CD4-positive, CD25-positive, alpha-beta regulatory T cell (primary cell): ENCODE data around the gene XDH. TPM values are rescaled to one million over a fixed set of nuclear protein-coding genes. Genes with fewer than 3 reads are reported as not detected.
A peak's percentile ranks its signal among the peaks of the same experiment; 100 is the strongest.

ENCODE experiments used
- ATAC-seq, 2 donors: fragments of 150-1000 bp; cut with Tn5 transposase; one replicate each; pipeline ENCODE4 v1.10.0; 2021; ENCODE audit warnings: low read depth in 2 of 2, moderate number of reproducible peaks in 2 of 2, moderate library complexity in 1 of 2
- DNase-seq, 3 donors: peaks; one replicate each; pipeline versions ENCODE4 v3.0.0 to v3.0.0-alpha.2; 2012 to 2022; ENCODE audit warnings: mixed read lengths in 1 of 3
- H3K27ac ChIP-seq: one replicate; pipeline ENCODE4 v1.7.0; 2013; ENCODE audit warnings: mild to moderate bottlenecking, low read length; ENCODE audit not compliant: insufficient read depth, poor library complexity, severe bottlenecking
- H3K27me3 ChIP-seq: one replicate; pipeline ENCODE4 v1.7.0; 2013; ENCODE audit warnings: low read length; ENCODE audit not compliant: control insufficient read depth, insufficient read depth
- H3K36me3 ChIP-seq: one replicate; pipeline ENCODE4 v1.7.0; 2013; ENCODE audit warnings: mild to moderate bottlenecking, low read length, moderate library complexity; ENCODE audit not compliant: control insufficient read depth, insufficient read depth
- H3K4me1 ChIP-seq: 2 replicates; pipeline ENCODE4 v1.7.0; 2013; ENCODE audit warnings: mild to moderate bottlenecking, low read length; ENCODE audit not compliant: insufficient read depth, control insufficient read depth, poor library complexity, severe bottlenecking
- H3K4me3 ChIP-seq: one replicate; pipeline ENCODE4 v1.7.0; 2013; ENCODE audit warnings: low read depth, mild to moderate bottlenecking, low read length, moderate library complexity
- H3K9me3 ChIP-seq, 2 experiments: 1 replicate in 1 of 2; 2 replicates in 1 of 2; pipeline ENCODE4 v1.7.0; 2013; ENCODE audit warnings: low read length in 2 of 2, mild to moderate bottlenecking in 1 of 2, moderate library complexity in 1 of 2; ENCODE audit not compliant: control insufficient read depth in 2 of 2
- H3K27ac Mint-ChIP-seq, 3 donors: one replicate each; pipeline ENCODE4 v1.8.0; 2020 to 2022; ENCODE audit warnings: mild to moderate bottlenecking in 3 of 3, mixed read lengths in 3 of 3, moderate library complexity in 2 of 3
- H3K27me3 Mint-ChIP-seq: one replicate; pipeline ENCODE4 v1.8.0; 2022; ENCODE audit warnings: mild to moderate bottlenecking, mixed read lengths
- H3K36me3 Mint-ChIP-seq: one replicate; pipeline ENCODE4 v1.8.0; 2020; ENCODE audit warnings: mixed read lengths
- H3K4me1 Mint-ChIP-seq, 4 donors: one replicate each; pipeline ENCODE4 v1.8.0; 2020 to 2022; ENCODE audit warnings: mixed read lengths in 4 of 4, mild to moderate bottlenecking in 1 of 4
- H3K4me3 Mint-ChIP-seq, 4 donors: one replicate each; pipeline ENCODE4 v1.8.0; 2020 to 2022; ENCODE audit warnings: mild to moderate bottlenecking in 4 of 4, mixed read lengths in 4 of 4, moderate library complexity in 3 of 4
- H3K9me3 Mint-ChIP-seq, 7 donors: one replicate each; pipeline ENCODE4 v1.8.0; 2020 to 2022; ENCODE audit warnings: mixed read lengths in 7 of 7, mild to moderate bottlenecking in 3 of 7, moderate library complexity in 2 of 7
- polyA plus RNA-seq, 4 donors: library from polyadenylated mRNA; unstranded; fragments of 300-500 nt; fragmentation: Illumina TruSeq; gene quantifications; one replicate each; pipeline ENCODE4 v1.2.3, GENCODE V29; 2021
- total RNA-seq: library from RNA; stranded (reverse); gene quantifications from one replicate; pipeline ENCODE4 v1.2.3, GENCODE V29; 2022

The XDH gene
- total and polyA plus RNA-seq, 5 donors from 2014 or later = not detected

DNA sequence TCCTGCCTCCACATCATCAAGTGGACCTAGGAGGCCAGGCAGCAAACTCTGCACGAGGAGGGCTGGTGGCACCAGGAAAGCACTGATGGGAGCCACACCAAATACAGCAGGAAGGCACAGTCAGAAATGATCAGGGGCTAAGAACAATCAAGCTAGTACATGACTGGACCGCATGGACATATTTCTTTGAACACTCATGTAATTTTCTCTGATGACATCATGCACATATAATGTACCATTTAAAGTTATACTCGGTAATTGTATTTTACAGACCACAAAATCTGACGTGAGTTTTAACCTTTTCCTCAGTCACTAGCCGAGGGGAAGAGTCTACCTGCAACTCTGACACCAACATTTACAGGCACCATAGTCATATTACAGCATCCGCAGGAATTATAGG, 76.7 kb downstream of the XDH start:
- no peaks in the 10 kb centered on the region for H3K27me3 ChIP-seq
- ATAC-seq (no peak), DNase-seq (no peak)
- Mint-ChIP-seq H3K27ac (no peak overlapping the region), H3K36me3 (no peaks in the 10 kb centered on the region), H3K27me3 (peaks cover 4% of the 10 kb centered on the region), H3K4me3 (no peak overlapping the region), H3K4me1 (peaks cover 0 to 2% (median 0%) of the 10 kb centered on the region in 4 donors), H3K9me3 (peaks cover 0 to 2% (median 0%) of the 10 kb centered on the region in 7 donors)
- no peak overlapping the region for H3K27ac ChIP-seq
- H3K9me3 ChIP-seq = no peaks in the 10 kb centered on the region
- no peaks in the 10 kb centered on the region for H3K4me1 ChIP-seq
- no peaks in the 10 kb centered on the region for H3K36me3 ChIP-seq
- H3K4me3 ChIP-seq = no peak overlapping the region

DNA sequence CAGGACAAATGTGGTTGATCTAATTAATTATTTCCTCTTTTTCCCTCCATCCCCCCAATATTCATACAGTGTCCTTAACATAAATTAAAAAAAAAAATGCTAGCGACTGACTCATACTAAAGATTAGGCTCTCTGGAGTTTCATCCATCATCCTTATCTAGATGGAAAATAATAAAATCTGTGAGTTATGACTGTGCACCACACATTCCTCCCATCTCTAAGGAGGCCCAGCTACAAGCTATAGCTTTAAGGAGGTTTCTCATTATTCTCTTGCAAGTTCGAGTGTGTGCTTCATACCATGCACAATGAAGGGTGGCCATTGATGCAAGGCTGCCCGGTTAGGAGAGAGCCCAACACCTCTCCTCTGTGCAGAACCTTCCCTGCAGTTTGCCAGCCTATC, 77.3 kb downstream of the XDH start:
- Histone ChIP-seq H3K4me3 (no peak overlapping the region), H3K27ac (no peak overlapping the region), H3K36me3 (no peaks in the 10 kb centered on the region), H3K4me1 (no peaks in the 10 kb centered on the region), H3K27me3 (no peaks in the 10 kb centered on the region), H3K9me3 (no peaks in the 10 kb centered on the region)
- Mint-ChIP-seq H3K4me1 (peaks cover 0 to 2% (median 0%) of the 10 kb centered on the region in 4 donors), H3K9me3 (peaks cover 0 to 2% (median 0%) of the 10 kb centered on the region in 7 donors), H3K27ac (no peak overlapping the region), H3K36me3 (no peaks in the 10 kb centered on the region), H3K27me3 (peaks cover 4% of the 10 kb centered on the region), H3K4me3 (no peak overlapping the region)
- ATAC-seq (no peak), DNase-seq (no peak)

DNA sequence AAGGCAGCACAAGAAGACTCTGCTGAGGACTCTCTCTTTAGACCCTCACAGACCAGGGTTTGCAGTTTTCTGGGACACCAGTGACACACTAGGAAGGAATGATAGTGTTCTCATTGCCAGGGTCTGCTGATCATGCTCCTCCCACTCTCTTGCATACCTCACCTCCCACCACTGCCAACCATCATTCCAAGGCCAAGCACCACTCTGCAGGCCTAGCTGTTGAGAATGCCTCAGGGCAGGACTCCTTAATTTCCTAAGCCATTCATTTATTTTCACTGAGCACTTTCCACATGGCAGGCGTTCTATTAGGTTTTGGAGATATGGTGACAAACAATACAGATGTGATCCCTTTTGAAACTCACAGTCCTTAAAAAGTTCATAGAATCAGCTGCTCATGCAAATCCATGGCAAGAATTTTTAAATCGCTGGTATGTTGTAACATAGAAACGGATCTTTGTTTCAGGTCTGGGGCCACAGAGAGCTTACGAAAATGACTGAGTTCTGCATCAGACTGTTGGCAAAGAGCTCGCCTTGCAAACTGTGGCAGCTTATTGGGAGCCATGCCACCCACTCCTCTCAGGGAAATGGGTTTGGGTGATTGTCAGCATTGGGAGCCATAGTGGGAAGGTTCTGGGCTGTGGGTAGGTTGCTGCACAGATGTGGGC, 78.5 kb downstream of the XDH start:
- Mint-ChIP-seq H3K9me3 (peaks cover 0 to 2% (median 0%) of the 10 kb centered on the region in 7 donors), H3K27ac (no peak overlapping the region), H3K4me3 (no peak overlapping the region), H3K4me1 (peaks cover 0 to 2% (median 0%) of the 10 kb centered on the region in 4 donors), H3K27me3 (peaks cover 4% of the 10 kb centered on the region), H3K36me3 (no peaks in the 10 kb centered on the region)
- Histone ChIP-seq H3K4me3 (no peak overlapping the region), H3K9me3 (no peaks in the 10 kb centered on the region), H3K4me1 (no peaks in the 10 kb centered on the region), H3K27me3 (no peaks in the 10 kb centered on the region), H3K36me3 (no peaks in the 10 kb centered on the region), H3K27ac (no peak overlapping the region)
- DNase-seq = no peak
- no peak for ATAC-seq

DNA sequence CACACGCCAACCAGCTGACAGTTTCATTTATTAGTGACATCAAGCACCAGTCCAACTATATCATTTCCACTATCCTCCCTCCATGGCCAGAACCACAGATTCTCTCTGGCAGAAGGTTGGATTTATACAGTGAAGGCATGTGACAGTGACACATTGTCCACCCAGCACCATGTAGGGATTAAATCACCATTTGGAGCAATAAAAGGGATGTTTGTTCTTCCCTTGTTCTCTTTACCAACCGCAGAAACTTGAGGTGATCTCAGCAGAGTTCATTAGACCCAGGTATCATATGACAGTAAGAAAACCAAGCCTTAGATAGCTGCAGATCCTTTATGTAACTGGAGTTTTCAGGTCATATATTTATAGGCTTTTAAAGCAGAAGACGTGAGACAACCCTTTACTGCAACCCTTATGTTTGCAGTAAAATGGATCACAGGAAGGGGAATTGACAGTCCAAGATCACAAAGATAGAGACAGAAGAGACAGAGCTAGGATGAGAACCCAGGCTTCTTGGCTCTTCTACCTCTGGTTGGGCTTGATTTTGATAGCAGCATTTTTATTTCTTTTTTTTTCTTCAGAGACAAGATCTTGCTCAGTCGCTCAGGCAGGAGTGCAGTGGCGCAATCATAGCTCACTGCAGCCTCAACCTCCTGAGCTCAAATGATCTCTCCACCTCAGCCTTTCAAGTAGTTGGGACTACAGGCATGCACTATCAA, 80.1 kb downstream of the XDH start:
- Histone ChIP-seq H3K4me1 (no peaks in the 10 kb centered on the region), H3K27ac (no peak overlapping the region), H3K9me3 (no peaks in the 10 kb centered on the region), H3K36me3 (no peaks in the 10 kb centered on the region), H3K27me3 (no peaks in the 10 kb centered on the region), H3K4me3 (no peak overlapping the region)
- Mint-ChIP-seq H3K4me3 (no peak overlapping the region), H3K4me1 (peaks cover 0 to 2% (median 0%) of the 10 kb centered on the region in 4 donors), H3K27me3 (peaks cover 4% of the 10 kb centered on the region), H3K9me3 (peaks cover 0 to 2% (median 0%) of the 10 kb centered on the region in 7 donors), H3K27ac (no peak overlapping the region), H3K36me3 (no peaks in the 10 kb centered on the region)
- no peak for ATAC-seq
- no peak for DNase-seq

DNA sequence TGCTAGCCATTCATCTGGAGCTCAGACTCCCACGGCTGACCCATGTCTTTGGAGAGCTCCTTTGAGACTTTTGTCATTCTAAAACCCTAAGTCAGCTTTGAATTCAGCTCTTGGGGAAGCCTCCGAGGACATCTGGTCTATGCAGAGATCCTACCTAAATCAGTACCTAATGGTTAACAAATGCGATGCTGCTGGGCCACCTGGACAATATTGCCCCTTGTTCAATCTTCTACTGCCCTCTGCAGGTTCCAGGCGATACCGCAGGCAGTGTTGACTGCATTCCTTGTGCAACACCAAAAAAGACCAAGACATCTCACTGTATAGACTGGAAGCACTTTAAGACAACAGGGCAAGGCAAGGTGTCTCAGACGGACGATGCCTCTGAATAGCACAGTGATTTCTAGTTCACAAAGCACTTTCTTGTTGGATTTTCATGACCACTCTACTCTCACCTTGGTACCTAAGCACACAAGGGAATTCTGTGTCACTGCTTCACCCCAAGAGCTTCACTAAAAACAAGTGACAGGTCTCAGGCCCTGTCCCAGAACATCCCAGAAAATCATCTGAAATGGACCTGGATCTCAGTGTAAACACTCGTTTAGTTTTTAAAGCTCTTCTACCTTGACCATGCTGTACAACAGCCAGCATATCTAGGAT, 80.9 kb downstream of the XDH start:
- H3K9me3 ChIP-seq = no peaks in the 10 kb centered on the region
- H3K27ac ChIP-seq = no peak overlapping the region
- Mint-ChIP-seq H3K4me1 (peaks cover 0 to 2% (median 0%) of the 10 kb centered on the region in 4 donors), H3K27me3 (peaks cover 4% of the 10 kb centered on the region), H3K27ac (no peak overlapping the region), H3K4me3 (no peak overlapping the region), H3K36me3 (no peaks in the 10 kb centered on the region), H3K9me3 (peaks cover 0 to 2% (median 0%) of the 10 kb centered on the region in 7 donors)
- H3K4me3 ChIP-seq = no peak overlapping the region
- no peaks in the 10 kb centered on the region for H3K27me3 ChIP-seq
- peak; percentile 52 to 82 (median 68) for DNase-seq
- peak; percentile 76 to 80 for ATAC-seq
- no peaks in the 10 kb centered on the region for H3K4me1 ChIP-seq
- no peaks in the 10 kb centered on the region for H3K36me3 ChIP-seq

DNA sequence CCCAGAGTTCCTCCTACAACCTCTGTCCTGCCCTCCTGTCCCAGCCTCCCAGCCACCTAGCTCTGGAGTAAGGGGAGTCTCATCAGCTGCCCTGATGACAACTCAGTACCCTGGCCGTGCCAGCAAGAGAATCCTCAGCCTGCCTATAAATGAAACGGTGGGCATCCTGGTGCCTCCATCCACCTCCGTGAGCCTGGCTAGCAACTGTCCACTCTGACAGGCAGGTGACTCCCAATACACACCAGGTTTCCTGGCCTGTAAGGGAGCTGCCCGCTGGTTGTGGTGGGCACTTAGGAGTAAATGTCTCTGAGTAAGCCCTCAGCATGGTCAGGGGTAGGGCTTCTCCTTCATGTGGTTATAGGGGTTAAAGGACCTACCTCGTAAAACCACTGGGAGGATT, 81.5 kb downstream of the XDH start:
- no peak overlapping the region for H3K27ac ChIP-seq
- ATAC-seq (no peak), DNase-seq (no peak)
- H3K4me3 ChIP-seq = no peak overlapping the region
- no peaks in the 10 kb centered on the region for H3K36me3 Mint-ChIP-seq
- H3K27ac Mint-ChIP-seq = no peak overlapping the region
- no peak overlapping the region for H3K4me3 Mint-ChIP-seq
- H3K9me3 ChIP-seq = no peaks in the 10 kb centered on the region
- peaks cover 4% of the 10 kb centered on the region for H3K27me3 Mint-ChIP-seq
- H3K9me3 Mint-ChIP-seq = no peaks in the 10 kb centered on the region
- H3K36me3 ChIP-seq = no peaks in the 10 kb centered on the region
- no peaks in the 10 kb centered on the region for H3K27me3 ChIP-seq
- peaks cover 0 to 2% (median 0%) of the 10 kb centered on the region in 4 donors for H3K4me1 Mint-ChIP-seq
- no peaks in the 10 kb centered on the region for H3K4me1 ChIP-seq

DNA sequence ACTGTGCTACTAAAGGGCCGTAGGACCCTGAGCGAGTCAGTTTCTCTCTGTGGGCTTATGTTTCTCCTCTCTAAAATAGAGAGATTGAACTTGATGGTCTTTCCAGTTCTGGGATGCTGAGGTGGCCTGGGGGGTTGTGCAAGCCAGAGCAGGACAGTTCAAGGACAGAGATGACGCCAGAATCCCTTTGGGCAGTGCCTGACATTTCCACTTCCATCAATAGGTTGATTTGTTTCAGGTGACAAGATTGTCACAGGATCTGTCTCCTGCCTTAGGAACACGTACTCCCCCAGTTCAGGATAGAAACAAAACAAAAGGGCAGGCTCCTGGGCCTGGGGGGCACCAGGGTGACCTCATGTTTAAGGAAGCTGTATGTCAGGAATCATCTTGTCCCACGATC, 82.0 kb downstream of the XDH start:
- Histone ChIP-seq H3K4me1 (no peaks in the 10 kb centered on the region), H3K36me3 (no peaks in the 10 kb centered on the region), H3K27ac (no peak overlapping the region), H3K4me3 (no peak overlapping the region), H3K9me3 (no peaks in the 10 kb centered on the region), H3K27me3 (no peaks in the 10 kb centered on the region)
- no peak overlapping the region for H3K27ac Mint-ChIP-seq
- ATAC-seq (no peak), DNase-seq (no peak)
- H3K9me3 Mint-ChIP-seq = no peaks in the 10 kb centered on the region
- H3K4me3 Mint-ChIP-seq = no peak overlapping the region
- peaks cover 4% of the 10 kb centered on the region for H3K27me3 Mint-ChIP-seq
- peaks cover 0 to 2% (median 0%) of the 10 kb centered on the region in 4 donors for H3K4me1 Mint-ChIP-seq
- no peaks in the 10 kb centered on the region for H3K36me3 Mint-ChIP-seq
